A549 treated with AZD9567 at 1 μM for 4 hours (cell line): Measurements from ENCODE around the gene EMILIN3. TPM values are rescaled to one million over a fixed set of nuclear protein-coding genes. Genes with fewer than 3 reads are reported as not detected.

Experiments
- total RNA-seq: library from RNA; stranded (reverse); fragments of 200-300 nt; extraction: Qiagen RNA extraction; gene quantifications from 5 replicates; pipeline ENCODE4 v1.2.3, GENCODE V29; 2022; ENCODE audit not compliant: insufficient read depth

The EMILIN3 gene, protein sequence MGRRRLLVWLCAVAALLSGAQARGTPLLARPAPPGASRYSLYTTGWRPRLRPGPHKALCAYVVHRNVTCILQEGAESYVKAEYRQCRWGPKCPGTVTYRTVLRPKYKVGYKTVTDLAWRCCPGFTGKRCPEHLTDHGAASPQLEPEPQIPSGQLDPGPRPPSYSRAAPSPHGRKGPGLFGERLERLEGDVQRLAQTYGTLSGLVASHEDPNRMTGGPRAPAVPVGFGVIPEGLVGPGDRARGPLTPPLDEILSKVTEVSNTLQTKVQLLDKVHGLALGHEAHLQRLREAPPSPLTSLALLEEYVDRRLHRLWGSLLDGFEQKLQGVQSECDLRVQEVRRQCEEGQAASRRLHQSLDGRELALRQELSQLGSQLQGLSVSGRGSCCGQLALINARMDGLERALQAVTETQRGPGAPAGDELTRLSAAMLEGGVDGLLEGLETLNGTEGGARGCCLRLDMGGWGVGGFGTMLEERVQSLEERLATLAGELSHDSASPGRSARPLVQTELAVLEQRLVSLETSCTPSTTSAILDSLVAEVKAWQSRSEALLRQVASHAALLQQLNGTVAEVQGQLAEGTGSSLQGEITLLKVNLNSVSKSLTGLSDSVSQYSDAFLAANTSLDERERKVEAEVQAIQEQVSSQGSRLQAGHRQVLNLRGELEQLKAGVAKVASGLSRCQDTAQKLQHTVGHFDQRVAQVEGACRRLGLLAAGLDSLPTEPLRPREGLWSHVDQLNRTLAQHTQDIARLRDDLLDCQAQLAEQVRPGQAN
- 0.41 to 0.48 TPM (median 0.45 TPM) in 4 of 5 replicates, not detected in the other for total RNA-seq

DNA sequence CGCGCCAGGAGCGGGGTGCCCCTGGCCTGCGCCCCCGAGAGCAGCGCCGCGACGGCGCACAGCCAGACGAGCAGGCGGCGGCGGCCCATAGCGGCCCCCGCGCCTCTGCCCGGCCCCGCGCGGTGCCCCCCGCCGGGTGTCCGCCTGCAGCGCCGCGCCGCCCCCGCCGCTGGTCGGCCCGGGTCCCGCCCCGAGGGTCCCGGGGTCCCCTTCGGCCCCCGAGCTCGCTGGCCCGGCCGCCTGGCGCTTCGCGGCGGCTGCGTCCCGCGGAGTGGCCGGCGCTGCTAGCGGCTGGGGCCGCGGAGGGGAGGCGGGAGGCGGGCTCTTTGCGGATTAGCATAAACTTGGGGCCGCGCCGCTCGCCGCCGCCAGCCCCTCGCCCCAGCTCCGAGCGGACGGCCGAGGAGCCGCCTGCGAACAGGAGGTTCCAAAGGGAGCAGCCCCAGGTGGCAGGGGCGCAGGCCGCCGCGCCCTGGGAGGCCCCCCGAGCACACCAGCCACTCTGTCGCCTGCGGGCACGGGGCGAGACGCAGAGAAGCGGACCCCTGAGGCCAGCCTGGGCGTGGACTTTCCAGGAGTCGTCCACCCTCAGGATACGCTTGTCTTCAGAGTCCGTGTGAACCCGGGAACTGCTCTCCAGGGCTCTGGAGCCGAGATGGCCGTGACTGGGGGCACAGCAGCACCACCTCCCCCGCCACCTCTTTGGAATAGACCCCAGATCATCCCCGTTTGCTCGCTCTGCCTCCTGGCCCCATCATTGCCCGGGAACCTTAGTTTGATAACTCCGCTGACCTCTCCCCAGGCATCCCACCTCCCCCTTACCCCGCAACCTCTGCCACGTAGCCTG lies at the start of gene EMILIN3:
Gene EMILIN3 (minus strand): TSS at position 273 of the 847 bp plus-strand sequence. CDS start 184 bp downstream, at position 89.

DNA sequence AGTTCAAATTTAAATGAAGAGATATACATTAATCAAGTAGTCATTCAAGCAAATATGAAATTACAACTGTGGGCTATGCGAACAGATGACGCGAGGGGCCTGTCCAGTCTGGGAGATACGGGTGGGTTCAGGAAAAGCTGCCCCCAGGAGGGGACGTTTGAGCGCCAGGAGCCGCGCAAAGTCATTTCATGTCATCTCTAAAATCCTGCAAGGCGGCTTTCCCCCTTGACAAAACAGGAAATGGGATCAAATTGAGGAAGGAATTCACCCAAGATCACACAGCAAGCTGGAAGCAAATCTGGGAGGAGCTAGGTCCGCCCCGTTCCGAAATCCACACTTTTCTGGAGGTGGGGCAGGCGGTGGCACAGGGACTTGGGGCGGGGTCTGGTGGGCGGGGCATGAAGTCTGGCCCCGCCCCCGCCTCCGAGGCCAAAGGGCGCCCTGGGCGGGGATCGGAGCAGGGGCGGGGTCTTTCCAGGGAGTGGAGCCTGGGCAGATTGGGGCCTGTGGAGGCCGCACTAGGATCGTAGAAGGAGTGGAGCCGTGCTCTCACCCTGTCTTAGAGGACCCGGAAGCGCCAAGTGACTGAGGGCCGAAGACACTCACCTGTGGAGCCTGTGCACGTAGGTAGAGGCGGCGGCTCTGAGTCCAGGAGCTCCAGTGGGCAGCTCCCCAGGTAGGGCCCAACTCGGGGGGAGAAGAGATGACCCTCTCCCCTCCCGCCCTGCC lies 26.1 kb downstream of the EMILIN3 start, which contains the start of gene LPIN3:
Gene LPIN3 (plus strand): TSS at position 495 of the 729 bp plus-strand sequence. CDS start 4,983 bp downstream, outside the sequence.

DNA sequence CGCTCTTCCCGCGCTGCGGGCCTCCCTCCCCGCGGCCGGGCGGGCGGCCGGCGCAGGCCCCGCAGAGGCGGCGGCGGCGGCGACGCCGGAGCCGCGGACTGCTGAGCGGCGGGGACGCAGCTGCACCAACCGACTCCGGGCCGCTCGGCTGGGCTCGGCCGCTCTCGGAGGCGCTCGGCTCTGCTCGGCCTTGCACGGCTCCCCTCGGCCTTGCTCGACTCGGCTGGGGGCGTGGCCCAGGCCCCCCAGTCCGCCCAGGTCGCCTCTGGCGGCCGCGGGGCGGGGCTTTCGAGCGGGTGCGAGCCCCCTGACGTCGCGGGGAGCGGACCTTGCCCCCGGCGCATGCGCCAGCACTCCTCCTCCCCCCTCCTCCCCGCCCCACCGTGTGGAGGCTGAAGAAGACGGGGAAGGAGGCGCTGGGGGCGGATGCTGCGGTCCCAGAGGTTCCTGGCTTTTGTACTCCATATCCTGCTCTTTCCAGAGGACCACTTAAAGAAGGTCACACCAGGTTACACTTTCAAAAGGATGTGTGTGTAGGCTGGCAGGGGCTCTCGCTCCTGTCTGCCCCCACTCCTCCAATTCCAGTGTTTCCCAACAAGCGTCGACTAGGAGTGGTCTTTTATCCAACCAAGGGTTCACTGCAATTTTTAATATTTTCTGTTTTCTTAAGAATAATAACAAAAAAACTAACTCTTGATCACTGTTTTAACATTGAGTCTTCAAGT lies 48.9 kb downstream of the EMILIN3 start, which contains the start of gene ZHX3:
Gene ZHX3 (minus strand): TSS at position 186 of the 725 bp plus-strand sequence. CDS start 112,815 bp downstream, outside the sequence.

Other genes with a start within 250 kb of the EMILIN3 start
- 35.8 to 52.8 TPM (median 44.0 TPM) in 5 replicates for gene PLCG1, start 229.3 kb downstream of the EMILIN3 start, total RNA-seq
- gene ZHX3, start 49.1 kb downstream of the EMILIN3 start, total RNA-seq = 5.6 to 8.1 TPM (median 6.5 TPM) in 5 replicates
- 7.4 to 17.0 TPM (median 12.3 TPM) in 5 replicates for gene LPIN3, start 26.0 kb downstream of the EMILIN3 start, total RNA-seq